Measurements from ENCODE around the gene S100A4.
"Not testable (repeated sequence)": the region's sequence is repeated elsewhere in the genome, so short reads cannot be mapped to it uniquely, and the experiment has no call there.

The S100A4 gene

GRCh38 chr1:153545067-153546055 lies at the start of gene S100A4:
S100A4 (minus strand) TSS chr1:153545806; CDS start chr1:153544794, 1,012 bp downstream.
- no peak for DNase-seq

GRCh38 chr1:153592748-153593147 lies 47.1 kb upstream of the S100A4 start:
- no peak for DNase-seq

- no peak for DNase-seq
These were observed 42.9 kb upstream of the S100A4 start for GRCh38 chr1:153588482-153588881.

GRCh38 chr1:153588033-153588432 lies 42.4 kb upstream of the S100A4 start:
- DNase-seq: not testable (repeated sequence)

GRCh38 chr1:153587314-153587713 lies 41.7 kb upstream of the S100A4 start:
- no peak for DNase-seq

- no peak for DNase-seq
These were observed 40.7 kb upstream of the S100A4 start for GRCh38 chr1:153586347-153586746.

GRCh38 chr1:153585006-153585405 lies 39.4 kb upstream of the S100A4 start:
- no peak for DNase-seq

GRCh38 chr1:153583976-153584375 lies 38.4 kb upstream of the S100A4 start:
- no peak for DNase-seq

GRCh38 chr1:153583514-153583913 lies 37.9 kb upstream of the S100A4 start:
- DNase-seq: not testable (repeated sequence)

- not testable (repeated sequence) for DNase-seq
These were observed 37.2 kb upstream of the S100A4 start for GRCh38 chr1:153582836-153583235.

- no peak for DNase-seq
These were observed 33.3 kb upstream of the S100A4 start for GRCh38 chr1:153578936-153579335.

- DNase-seq: no peak
These were observed 32.9 kb upstream of the S100A4 start for GRCh38 chr1:153578490-153578889.

- no peak for DNase-seq
These were observed 32.0 kb upstream of the S100A4 start for GRCh38 chr1:153577624-153578051.

- DNase-seq: no peak
These were observed 31.5 kb upstream of the S100A4 start for GRCh38 chr1:153577138-153577537.

- DNase-seq: not testable (repeated sequence)
These were observed 29.9 kb upstream of the S100A4 start for GRCh38 chr1:153575497-153575896.

GRCh38 chr1:153575081-153575491 lies 29.5 kb upstream of the S100A4 start:
- DNase-seq: not testable (repeated sequence)

- DNase-seq: no peak
These were observed 27.7 kb upstream of the S100A4 start for GRCh38 chr1:153573351-153573750.

- DNase-seq: no peak
These were observed 27.0 kb upstream of the S100A4 start for GRCh38 chr1:153572569-153573015.

GRCh38 chr1:153571706-153572105 lies 26.1 kb upstream of the S100A4 start:
- DNase-seq: no peak

GRCh38 chr1:153570874-153571273 lies 25.3 kb upstream of the S100A4 start:
- no peak for DNase-seq

GRCh38 chr1:153569465-153569864 lies 23.9 kb upstream of the S100A4 start:
- DNase-seq: no peak

- DNase-seq: peak; percentile 78
These were observed 22.9 kb upstream of the S100A4 start for GRCh38 chr1:153568367-153569099.

- no peak for DNase-seq
These were observed 22.2 kb upstream of the S100A4 start for GRCh38 chr1:153567621-153568366.

Data from NCI-H2081 treated with DMSO at 0.1 percent for 48 hours (cell line).